Gastroesophageal sphincter (tissue), 3 donors: Measurements from ENCODE around the gene WDR20.

Experiments
- POLR2AphosphoS5 ChIP-seq: sonication (generic); formaldehyde crosslinking; IDR thresholded peaks from one replicate; pipeline ENCODE4 v1.6.1; 2017; ENCODE audit warnings: antibody characterized with exemption
- TF ChIP-seq, protein P1 (sequence below), 4 experiments: fragments of 200-600 bp in 2 of 4; fragments of 450-650 bp in 2 of 4; sonication (generic) in 1 of 4; IDR thresholded peaks; one replicate each; pipeline ENCODE4 v1.5.1; 2017 to 2019; ENCODE audit warnings: antibody characterized with exemption in 4 of 4, mild to moderate bottlenecking in 2 of 4, moderate library complexity in 2 of 4

DNA sequence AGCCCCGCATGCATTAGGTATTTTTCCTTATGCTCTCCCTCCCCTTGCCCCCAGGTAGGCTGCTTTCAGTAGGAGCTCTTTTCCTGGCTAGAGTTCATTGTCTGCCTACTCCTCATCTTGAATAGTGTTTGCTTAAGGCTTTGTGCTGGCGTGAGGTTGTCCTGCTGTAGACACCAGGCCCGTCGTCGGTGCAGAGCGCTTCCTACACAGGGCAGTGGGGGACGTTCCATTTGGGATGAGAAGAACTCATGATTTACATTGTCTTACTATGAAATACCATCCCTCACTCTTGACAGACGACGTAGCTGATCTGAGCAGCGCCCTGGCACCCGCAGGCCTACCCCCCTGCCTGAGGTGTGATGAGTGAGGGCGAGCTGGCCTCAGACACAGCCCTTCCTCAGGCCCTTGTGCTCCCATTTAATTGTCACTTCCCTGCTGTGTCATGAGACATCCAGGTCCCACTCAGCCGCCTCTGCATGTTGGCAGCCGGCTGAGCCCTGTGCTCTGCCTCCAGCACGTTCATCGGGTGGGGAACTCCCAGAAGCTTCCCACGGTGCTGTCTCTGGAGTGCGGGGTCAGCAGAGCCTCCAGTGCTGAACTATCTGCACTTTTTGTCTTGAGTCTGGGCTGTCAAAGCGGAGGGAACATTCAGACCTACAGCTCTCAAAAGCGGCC is 76.0 kb downstream of the WDR20 start:
- TF ChIP-seq, protein P1, sequence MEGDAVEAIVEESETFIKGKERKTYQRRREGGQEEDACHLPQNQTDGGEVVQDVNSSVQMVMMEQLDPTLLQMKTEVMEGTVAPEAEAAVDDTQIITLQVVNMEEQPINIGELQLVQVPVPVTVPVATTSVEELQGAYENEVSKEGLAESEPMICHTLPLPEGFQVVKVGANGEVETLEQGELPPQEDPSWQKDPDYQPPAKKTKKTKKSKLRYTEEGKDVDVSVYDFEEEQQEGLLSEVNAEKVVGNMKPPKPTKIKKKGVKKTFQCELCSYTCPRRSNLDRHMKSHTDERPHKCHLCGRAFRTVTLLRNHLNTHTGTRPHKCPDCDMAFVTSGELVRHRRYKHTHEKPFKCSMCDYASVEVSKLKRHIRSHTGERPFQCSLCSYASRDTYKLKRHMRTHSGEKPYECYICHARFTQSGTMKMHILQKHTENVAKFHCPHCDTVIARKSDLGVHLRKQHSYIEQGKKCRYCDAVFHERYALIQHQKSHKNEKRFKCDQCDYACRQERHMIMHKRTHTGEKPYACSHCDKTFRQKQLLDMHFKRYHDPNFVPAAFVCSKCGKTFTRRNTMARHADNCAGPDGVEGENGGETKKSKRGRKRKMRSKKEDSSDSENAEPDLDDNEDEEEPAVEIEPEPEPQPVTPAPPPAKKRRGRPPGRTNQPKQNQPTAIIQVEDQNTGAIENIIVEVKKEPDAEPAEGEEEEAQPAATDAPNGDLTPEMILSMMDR (IDR thresholded peaks at IDR 0.05), result no peak
- no peak for TF ChIP-seq POLR2AphosphoS5
